Fibroblast of skin of back (primary cell): Measurements from ENCODE around the gene APOL6.
"Not testable (repeated sequence)": the region's sequence is repeated elsewhere in the genome, so short reads cannot be mapped to it uniquely, and the experiment has no call there.

ENCODE experiments used
- DNase-seq: peaks from one replicate; pipeline ENCODE4 v3.0.0-alpha.2; 2013

The APOL6 gene

DNA sequence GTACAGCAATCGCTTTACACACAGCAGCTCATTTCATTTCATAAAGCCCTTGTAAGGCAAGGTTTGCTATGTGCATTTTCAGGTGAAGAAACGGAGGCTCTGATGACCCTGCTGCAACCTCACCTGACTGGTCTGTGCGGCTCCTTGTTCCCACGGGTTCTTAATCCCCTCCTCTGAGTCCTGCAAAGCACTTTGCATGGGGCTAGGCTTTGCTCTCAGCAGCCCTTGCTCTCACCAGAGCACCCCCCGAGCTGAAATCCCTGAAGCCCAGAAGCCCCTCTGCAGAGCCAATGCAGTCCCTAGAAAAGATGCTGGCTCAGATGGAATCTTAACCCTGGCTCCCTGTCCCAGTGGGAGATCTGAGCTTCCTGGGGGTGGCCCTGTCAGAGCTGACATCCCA, 11.0 kb upstream of the APOL6 start:
- no peak for DNase-seq

DNA sequence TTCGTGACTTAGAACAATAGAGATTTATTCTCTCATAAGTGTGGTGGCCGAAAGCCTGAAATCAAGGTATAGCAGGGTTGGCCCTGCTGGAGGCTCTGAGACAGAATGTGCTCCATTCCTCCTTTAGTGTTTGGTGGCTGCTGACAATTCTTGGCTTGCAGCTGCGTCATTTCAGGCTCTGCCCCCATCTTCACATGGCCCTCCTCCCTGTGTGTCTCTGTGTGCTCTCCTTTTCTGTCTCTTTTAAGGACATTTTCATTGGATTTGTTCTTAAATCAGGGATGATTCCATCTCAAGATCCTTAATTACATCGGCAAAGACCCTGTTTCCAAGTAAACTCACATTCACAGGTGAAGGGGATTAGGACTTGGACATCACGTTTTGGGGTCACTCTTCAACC, 10.2 kb upstream of the APOL6 start:
- peak; percentile 49 for DNase-seq

DNA sequence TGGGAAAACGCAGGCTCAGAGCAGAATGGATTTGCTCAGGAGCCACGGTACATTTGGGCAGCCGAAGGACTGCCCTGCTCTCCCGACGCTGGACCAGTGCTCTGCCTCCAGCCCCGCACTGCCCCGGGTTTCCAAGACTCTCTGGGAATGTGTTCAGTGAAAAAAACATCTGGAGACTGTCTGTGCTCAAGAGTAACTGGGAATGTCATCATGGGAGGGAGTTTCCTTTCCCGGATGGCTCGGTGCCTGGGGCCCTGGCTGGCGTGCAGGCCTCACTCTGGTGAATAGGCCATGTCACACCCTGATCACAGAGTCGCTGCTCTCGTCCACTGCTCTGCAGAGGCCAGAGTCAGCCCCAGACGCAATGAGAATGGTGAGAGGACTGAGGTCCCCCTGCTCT, 9.8 kb upstream of the APOL6 start:
- DNase-seq, result peak; percentile 91

- DNase-seq, result no peak
Measured at GRCh38 chr22:35641494-35642120, 6.6 kb upstream of the APOL6 start.

DNA sequence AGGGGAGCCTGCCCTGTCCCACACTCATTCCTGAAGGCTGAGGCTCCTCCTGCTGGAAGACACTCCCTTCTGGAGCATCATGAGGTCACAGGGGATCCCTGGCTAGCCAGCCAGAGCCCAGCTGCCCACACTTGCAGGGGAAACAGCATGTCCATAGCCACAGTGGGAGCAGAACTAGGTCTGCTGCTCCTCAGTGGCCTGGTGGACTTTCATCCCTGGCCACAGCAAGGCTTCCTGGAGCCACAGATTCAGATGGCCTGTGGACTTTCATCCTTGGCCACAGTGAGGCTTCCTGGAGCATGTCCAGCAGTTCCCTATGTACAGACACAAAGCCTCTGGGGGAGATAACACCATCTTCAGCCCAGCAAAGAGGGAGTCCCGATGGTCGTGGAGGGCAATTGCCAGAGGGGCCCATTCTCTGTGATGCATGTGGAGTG, 5.9 kb upstream of the APOL6 start:
- DNase-seq, result no peak

GRCh38 chr22:35643991-35644390, 4.3 kb upstream of the APOL6 start:
- no peak for DNase-seq

DNA sequence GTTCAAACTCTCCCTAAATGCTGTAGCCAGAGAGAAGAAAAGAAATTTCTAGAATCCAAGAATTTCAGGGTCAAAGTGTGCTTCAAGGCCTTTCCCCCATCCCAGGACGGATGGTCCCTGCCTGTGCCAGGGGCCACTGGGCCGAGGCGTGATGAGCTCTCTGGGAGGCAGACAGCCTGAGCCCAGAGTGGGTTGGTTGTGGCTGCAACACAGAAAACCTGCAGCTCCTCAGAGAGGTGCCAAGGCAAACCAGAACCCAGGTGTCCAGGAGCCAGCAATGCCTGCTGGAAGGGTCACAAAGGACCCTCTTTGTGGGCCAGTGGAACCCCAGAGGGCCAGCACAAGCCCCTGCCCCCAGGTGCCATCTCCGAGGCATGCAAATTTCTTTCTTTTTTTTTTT, 2.6 kb upstream of the APOL6 start:
- DNase-seq, result no peak

DNA sequence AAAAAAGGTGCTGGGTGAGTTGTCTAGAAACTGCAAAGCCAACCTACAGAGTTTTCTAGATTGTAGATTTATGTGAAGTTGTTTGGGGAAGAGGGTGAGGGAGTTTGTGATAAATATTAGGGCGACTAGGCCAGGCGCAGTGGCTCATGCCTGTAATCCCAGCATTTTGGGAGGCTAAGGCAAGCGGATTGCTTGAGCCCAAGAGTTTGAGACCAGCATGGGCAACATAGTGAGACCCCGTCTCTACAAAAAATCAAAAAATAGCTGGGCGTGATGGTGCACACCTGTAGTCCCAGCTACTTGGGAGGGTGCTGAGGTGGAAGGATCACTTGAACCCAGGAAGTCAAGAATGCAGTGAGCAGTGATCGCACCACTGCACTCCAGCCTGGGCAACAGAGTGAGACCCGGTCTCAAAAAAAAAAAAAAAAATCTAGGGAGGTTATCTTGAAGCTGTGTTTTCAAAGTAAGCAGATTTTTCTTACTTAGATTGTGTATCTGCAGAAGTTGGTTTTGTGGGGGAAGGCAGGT, 844 bp downstream of the APOL6 start:
- no peak for DNase-seq

- no peak for DNase-seq
Measured at GRCh38 chr22:35649636-35650250, 1.5 kb downstream of the APOL6 start.

DNA sequence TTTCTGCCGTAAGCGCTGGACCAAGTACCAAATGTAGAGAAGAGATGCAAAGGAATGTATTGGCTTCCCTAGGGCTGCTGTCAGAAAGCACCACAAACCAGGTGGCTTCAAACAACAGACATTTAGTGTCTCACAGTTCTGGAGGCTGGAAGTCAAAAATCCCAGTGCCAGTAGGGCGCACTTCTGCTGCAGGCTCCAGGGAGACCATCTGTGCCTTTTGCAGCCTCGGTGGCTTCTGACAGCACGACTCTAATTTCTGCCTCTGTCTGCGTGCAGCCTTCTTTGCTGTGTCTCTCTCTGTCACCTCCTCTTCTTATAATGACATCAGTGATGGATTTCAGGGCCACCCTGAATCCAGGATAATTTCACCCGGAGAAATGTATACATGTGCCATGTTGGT, 2.8 kb downstream of the APOL6 start:
- DNase-seq, result no peak

- DNase-seq, result no peak
Measured at GRCh38 chr22:35653824-35654223, 5.6 kb downstream of the APOL6 start.

DNA sequence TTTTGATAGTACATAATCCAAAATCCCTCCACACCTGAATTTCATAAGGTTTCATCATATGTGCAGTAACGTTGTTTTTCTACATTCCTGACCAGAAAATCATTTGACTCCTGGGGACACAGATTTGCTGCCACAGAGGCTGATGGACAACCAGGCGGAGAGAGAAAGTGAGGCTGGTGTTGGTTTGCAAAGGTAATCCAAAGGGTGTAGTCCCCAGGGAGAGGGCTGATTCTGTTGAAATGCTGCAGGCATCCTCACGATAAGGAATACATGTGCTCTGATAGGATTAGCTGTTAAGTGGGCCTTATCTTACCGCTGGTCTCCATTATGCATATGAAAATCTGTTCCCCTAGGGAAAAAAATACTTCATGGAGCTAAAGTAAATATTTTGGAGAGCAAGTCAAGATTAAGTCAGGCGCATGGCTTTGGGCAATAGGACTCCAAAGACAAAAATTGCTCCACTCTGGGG, 8.1 kb downstream of the APOL6 start:
- peak; percentile 33 for DNase-seq

DNA sequence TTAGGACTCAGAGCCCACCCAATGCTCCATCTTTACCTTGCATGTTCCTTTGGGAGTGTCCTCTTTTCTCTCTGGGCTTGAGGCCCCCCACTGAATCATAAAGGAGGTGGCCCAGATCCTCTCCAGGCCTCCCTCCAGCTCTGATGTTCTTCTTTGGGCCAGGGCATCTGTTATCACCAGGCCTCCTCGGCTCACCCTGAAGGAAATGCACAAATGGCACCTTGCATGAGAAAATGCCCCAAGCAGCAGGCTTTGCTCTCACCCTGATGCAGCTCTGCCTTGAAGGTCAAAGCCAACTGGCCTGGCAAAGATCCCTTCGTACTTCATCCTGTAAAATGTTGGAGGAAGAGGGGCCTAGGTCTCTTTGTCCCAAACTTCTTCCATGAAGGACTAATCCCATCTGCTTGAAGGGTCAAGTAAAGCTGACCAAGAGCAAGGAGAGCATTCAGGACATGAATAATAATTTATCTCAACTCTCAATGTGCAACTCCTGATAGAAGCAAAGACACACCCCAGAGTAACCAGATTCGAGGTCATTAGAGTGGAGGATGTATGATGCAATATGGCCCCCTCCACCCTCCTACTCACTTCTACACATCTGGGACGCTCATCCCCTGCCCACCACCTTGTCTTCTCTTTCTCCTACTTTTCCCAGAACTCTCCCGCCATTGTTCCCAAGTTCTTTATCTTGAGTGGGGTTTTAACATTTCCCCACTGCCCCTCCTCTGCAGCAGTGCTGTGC, 9.5 kb downstream of the APOL6 start:
- no peak for DNase-seq

GRCh38 chr22:35660291-35661127, 12.3 kb downstream of the APOL6 start:
- DNase-seq, result peak; percentile 25

- peak; percentile 26 for DNase-seq
Measured at GRCh38 chr22:35661464-35661863, 13.2 kb downstream of the APOL6 start.

DNA sequence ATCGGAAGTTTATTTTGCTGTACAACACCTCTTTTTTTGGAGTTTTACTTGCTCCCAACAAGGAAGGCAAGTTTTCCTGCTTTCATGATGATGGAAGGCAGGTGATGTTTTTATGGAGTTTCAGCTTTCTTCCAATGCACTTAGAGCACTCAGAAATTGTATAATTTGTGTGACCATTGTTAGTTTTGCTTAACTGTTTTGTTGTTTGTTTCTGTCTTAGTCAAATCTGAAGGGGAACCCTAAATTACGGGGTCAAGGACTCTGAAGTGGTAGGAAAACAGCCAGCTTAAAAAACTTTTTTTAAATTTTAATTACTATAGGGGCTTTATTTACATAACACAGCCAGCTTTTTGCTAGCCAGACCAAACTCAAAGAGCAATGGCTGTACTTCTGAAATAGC, 14.7 kb downstream of the APOL6 start:
- DNase-seq, result no peak

GRCh38 chr22:35663371-35663770, 15.1 kb downstream of the APOL6 start:
- no peak for DNase-seq

- no peak for DNase-seq
Measured at GRCh38 chr22:35664955-35665587, 16.8 kb downstream of the APOL6 start.

DNA sequence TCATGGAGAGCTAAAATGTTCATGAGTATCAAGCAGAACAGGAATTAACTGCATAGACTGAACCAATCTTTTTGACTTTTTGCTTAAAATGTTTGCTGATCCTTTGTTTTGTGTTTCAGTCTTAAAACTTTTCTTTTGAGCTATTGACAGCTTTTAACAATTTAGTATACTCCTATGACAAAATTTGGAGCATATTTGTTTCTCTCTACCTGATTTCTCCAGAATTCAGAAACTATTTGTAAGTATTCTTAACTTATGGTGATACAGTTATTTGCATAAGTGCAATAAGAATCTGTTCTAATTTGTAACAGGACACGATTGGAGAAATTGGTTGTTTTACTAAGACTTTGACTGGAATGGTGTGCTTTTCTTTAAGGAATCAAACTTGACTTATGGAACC, 18.5 kb downstream of the APOL6 start:
- DNase-seq, result not testable (repeated sequence)

DNA sequence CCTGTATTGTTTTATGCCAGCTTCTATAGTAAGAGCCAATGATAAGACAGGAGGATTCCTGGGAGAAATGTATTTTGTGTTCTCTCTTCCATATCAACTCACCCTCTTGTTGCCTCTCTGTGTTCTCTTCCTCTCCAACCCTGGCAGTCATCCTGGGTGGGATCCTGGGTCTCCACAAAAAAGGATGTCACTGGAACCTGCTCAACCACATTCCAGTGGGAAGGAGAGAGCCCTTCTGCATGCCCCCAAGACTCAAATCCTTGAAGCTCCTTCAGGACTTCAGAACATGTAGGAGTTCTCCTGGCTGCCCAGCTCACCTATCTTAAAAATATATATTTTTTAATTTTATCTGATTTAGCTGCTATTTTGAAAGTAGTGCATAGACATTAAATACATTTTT, 26.1 kb downstream of the APOL6 start:
- DNase-seq, result no peak

DNA sequence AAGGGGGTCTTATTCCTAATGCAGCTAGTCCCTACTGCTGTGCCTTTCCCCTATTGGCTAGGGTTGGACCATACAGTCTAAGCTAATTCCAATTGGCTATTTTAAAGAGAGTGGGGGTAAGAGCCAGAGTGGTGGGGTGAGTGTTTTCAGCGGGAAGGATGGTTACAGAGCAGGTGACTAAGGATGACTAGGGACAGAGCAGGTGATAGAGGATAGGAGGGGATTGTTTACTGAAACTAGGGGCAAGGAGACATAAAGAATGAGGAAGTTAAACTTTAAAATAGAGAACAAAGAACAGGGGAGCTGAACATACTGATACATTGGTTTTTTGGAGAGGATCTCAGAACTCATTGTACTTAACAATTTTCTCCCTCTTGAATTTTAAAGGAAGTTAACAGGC, 27.8 kb downstream of the APOL6 start:
- not testable (repeated sequence) for DNase-seq
